ENCODE data around the gene PPP1CA.
A peak's percentile ranks its signal among the peaks of the same experiment; 100 is the strongest.

PPP1CA gene

GRCh38 chr11:67423891-67424613 is 22.4 kb upstream of the PPP1CA start:
- TF ChIP-seq, protein P1, sequence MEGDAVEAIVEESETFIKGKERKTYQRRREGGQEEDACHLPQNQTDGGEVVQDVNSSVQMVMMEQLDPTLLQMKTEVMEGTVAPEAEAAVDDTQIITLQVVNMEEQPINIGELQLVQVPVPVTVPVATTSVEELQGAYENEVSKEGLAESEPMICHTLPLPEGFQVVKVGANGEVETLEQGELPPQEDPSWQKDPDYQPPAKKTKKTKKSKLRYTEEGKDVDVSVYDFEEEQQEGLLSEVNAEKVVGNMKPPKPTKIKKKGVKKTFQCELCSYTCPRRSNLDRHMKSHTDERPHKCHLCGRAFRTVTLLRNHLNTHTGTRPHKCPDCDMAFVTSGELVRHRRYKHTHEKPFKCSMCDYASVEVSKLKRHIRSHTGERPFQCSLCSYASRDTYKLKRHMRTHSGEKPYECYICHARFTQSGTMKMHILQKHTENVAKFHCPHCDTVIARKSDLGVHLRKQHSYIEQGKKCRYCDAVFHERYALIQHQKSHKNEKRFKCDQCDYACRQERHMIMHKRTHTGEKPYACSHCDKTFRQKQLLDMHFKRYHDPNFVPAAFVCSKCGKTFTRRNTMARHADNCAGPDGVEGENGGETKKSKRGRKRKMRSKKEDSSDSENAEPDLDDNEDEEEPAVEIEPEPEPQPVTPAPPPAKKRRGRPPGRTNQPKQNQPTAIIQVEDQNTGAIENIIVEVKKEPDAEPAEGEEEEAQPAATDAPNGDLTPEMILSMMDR (IDR thresholded peaks at IDR 0.05; ENCODE audit: low read depth, low read length): no peak
- DNase-seq (ENCODE audit: extremely low read depth, low read depth): no peak

DNA sequence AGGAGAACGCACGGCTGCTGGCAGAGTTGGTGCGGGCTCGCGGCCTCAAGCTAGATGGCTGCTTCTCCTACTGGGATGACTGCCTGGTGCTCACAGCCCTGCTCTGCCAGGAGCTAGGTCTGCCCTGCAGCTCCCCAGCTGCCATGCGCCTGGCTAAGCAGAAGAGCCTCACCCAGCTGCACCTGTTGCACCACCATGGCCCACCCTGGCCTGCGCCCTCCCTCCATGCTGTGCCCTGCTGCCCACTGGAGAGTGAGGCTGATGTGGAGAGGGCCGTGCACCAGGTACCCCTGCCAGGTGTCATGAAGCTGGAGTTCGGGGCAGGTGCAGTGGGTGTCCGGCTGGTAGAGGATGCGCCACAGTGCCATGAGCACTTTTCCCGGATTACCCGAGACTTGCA is 21.8 kb upstream of the PPP1CA start:
- TF ChIP-seq, protein P1 (IDR thresholded peaks at IDR 0.05; ENCODE audit: low read depth, low read length): no peak
- no peak for DNase-seq (ENCODE audit: extremely low read depth, low read depth)

DNA sequence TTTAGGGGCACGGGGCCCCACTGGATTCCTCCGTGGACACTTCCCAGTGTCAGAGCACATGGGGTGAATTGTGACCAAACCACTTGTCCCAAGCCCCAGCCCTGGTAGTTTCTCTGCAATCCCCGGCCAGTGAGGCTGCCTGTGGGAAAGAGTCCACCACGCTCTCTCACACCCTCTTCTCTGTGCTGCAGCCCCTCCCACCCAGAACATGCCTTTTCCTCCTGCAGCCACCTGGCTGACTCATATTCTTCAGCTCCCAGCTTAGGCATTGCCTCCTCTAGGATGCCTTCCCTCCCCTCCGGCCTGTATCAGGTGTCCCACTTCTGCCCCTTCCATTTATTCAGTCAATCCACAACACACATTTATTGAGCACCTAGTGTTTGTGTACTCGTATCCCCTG is 21.2 kb upstream of the PPP1CA start:
- TF ChIP-seq, protein P1 (IDR thresholded peaks at IDR 0.05; ENCODE audit: low read depth, low read length): no peak
- no peak for DNase-seq (ENCODE audit: extremely low read depth, low read depth)

DNA sequence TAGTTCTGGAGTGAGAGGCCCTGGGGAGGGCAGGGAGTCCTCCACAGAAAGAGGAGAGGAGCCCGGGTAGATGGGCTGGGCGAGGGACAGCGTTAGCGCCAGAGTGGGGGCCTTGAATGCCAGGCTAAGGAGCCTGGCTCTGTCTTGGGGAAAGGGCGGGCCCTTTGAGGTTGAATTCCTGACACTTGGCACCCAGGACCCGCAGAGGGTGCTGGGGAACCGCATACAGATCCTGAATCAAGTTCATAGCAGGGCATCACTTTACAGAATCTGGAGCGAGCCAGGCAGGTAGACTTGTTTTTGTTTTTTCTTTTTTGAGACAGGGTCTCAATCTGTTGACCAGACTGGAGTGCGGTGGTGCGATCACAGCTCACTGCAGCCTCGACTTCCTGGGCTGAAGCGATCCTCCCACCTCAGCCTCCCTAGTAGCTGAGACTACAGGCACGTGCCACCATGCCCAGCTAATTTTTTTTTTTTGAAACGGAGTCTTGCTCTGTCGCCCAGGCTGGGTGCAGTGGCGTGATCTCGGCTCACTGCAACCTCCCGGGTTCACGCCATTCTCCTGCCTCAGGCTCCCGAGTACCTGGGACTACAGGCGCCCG is 19.9 kb upstream of the PPP1CA start:
- no peak for DNase-seq (ENCODE audit: extremely low read depth, low read depth)
- TF ChIP-seq, protein P1 (IDR thresholded peaks at IDR 0.05; ENCODE audit: low read depth, low read length): no peak

GRCh38 chr11:67420646-67421429 is 19.2 kb upstream of the PPP1CA start:
- TF ChIP-seq, protein P1 (IDR thresholded peaks at IDR 0.05; ENCODE audit: low read depth, low read length): no peak
- DNase-seq (ENCODE audit: extremely low read depth, low read depth): peak; percentile 57

GRCh38 chr11:67420147-67420645 is 18.5 kb upstream of the PPP1CA start:
- TF ChIP-seq, protein P1 (IDR thresholded peaks at IDR 0.05; ENCODE audit: low read depth, low read length): no peak
- no peak for DNase-seq (ENCODE audit: extremely low read depth, low read depth)
